Erythroblast (primary cell): ENCODE results near the gene DTHD1.

ENCODE experiments used
- DNase-seq, 2 experiments: peaks; one replicate each; lab custom pipeline; 2025; lab: John Stamatoyannopoulos, UW
- GATA1 ChIP-seq: IDR thresholded peaks from 2 replicates; pipeline ENCODE4 v1.6.1; 2011; ENCODE audit warnings: low read depth, mild to moderate bottlenecking, control low read depth, low read length, moderate library complexity
- POLR2A ChIP-seq: IDR thresholded peaks from 2 replicates; pipeline ENCODE4 v1.6.1; 2011; ENCODE audit warnings: mild to moderate bottlenecking, low read length

The DTHD1 gene

DNA sequence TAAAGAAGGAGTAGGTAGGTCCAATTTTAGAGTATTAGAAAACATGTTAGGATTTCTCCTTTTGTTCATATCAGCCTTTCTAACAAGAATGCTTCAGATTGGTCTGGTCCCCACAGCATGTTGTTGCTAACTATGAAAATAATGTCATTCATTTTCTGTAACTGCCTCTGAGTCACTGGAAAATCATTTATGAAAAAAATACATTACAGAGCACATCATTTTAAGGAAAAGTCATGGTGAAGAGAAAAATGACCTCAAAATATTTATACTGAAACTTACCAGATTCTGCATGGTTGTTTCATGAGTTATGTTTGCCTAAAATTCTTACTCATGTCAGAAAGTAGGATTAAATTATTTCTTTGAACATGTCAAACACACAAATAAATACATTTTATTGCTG is 35.2 kb downstream of the DTHD1 start:
- no peak for DNase-seq

DNA sequence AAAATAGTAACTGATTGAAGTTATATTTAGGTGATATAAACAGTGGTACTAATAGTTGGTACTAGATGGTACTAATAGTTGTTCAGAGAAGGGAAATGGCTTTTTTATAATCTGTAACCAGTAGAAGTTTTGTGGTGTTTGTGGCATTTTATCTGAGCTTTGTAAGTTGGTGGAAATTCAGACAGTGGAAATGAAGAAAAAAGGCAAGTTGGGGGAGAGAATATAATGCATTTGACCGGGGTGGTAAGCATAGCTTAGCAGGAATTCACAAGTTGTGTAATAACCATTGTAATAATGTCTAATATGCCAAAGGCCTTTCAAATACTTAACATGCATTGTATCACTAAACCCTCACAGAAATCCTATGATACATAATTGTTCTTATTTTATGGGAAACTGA is 36.3 kb downstream of the DTHD1 start:
- no peak for DNase-seq
- TF ChIP-seq GATA1: no peak
- no peak for TF ChIP-seq POLR2A

More for the DNA sequence above, 35.2 kb downstream of the DTHD1 start:
- TF ChIP-seq GATA1 (no peak), POLR2A (no peak)

DNA sequence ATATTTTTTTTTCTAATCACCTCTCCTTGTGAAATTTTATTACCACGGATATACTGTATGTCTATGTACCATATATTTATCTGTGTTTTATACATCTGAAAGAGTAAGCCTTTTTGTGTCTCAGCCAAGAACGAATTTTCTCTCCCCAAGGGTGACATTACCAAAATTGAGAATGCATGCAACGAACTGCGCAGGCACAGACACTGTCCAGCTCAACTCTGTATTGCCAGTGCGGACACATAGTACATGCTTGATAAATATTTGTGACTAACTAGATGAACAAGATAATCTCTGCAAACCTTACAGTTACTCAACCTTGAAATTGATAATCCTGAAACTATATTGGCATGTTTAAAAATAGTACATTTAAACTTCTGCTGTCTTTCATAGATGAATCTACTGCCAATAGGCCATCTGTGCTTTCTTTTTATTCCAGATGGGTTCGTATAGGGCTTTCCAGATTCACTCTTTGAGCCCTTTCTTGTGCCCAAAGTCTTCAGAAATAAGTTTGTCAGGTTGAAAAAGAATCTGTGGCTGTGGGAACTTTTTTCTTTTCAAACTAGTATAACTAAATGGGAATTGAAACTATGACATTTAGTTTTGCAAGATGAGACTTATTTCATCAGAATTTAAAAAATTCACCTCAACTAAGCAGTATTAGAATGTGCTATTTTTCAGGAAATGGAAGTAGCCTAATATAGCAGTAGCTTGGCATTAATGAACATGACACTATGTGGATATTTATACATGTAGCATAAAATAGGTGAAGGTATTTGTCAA is 38.9 kb downstream of the DTHD1 start:
- no peak for DNase-seq

DNA sequence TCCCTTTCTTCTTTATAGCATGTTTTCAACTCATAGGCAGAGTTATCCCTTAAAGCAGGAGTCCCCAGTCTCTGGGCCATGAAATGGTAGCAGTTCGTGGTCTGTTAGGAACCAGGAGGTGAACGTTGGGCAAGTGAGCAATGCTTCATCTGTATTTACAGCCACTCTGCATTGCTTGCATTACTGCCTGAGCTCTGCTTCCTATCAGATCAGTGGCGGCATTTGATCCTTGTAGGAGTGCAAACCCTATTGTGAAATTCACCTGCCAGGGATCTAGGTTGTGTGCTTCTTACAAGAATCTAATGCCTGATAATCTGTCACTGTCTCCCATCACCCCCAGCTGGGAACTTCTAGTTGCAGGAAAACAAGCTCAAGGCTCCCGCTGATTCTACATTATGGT is 39.8 kb downstream of the DTHD1 start:
- TF ChIP-seq GATA1: no peak
- no peak for TF ChIP-seq POLR2A
- DNase-seq: no peak

More for the DNA sequence above, 38.9 kb downstream of the DTHD1 start:
- no peak for TF ChIP-seq POLR2A
- TF ChIP-seq GATA1: no peak

DNA sequence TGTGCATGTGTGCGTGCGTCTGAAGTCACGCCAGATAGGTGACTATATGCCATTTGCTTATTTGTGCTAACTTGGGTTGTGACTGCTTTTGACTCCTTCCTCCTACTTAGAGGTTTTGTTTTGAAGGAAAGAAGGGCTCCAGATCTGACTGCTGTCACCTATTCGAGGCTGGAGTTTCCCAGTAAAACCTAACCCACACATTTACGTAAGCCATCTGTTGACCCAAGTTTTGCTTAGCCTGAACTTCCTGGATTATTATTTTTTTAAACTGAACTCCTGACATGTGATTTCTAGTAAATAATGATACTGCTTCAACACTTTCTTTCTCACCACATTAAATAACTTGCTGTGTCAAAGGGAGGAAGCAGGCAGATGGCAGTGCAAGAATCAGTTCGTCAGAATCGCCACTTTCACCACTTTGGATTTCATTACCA is 41.5 kb downstream of the DTHD1 start:
- TF ChIP-seq POLR2A (no peak), GATA1 (no peak)
- DNase-seq: no peak

DNA sequence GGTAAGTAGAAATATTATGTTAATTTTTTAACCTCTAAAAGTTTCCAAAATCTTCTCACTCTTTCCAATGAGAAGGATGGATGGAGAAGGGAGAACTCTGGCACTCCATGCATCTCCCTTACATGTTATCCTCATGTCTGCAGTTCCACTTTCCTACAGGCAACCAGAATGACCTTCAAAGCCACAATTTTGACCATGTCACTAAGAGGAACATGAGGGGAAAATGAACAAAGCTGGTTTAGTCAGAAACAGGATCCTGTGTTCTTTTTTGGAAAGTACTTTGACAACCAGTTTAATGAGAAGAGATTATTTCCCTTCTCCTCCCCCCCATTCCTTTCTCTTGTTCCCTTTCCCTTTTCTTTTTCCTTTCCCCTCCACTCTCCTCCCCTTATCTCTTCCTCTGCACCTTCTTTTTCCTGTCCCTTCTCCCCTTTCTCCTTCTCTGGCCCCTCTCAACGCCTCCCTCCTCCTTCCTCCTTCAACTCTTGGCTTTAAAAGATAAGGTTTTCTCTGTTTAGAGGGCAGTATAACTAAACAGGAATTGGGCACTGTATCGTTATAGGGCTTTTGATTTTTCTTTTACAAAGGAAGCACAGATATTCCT is 42.5 kb downstream of the DTHD1 start:
- no peak for DNase-seq
- TF ChIP-seq POLR2A: no peak
- TF ChIP-seq GATA1: no peak

DNA sequence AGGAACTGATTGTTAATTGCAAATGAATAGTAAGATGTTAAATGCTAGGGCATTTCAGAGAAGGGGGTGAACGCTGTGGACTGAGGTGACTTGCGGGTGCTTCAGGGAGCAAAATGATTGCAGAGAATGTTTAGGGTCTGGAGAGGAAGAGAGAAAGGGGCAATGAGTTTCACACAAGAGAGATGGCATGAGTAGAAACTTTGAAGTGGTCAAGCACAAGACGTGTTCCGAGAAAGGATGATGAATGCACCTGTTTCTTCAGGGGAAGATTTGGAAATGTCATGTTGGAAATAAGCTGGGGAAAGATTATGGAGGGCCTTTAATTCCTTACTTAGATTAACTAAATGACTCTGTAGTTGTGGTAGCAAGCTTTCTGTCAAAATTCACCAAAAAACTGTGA is 43.4 kb downstream of the DTHD1 start:
- no peak for TF ChIP-seq GATA1

DNA sequence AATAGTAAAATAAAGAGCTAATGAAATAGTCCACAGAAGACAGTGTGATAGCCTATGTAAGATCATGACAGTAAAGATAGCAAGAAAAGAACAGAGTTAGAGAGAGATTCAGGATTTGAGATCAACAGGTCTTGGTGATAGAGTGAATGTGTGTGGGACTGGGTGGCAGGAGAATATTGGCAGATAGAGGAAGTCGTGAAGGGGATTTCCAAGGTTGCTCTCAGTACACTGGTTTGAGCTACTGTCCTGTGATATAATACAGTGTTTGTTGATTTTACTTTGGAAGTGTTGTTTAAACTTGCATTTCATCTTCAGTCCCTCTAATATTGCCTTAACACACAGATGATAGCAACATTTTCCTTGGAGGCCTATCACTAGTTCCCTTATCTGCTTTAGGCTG is 44.1 kb downstream of the DTHD1 start:
- DNase-seq: no peak
- TF ChIP-seq POLR2A (no peak), GATA1 (no peak)

More for the DNA sequence above, 43.4 kb downstream of the DTHD1 start:
- no peak for DNase-seq

DNA sequence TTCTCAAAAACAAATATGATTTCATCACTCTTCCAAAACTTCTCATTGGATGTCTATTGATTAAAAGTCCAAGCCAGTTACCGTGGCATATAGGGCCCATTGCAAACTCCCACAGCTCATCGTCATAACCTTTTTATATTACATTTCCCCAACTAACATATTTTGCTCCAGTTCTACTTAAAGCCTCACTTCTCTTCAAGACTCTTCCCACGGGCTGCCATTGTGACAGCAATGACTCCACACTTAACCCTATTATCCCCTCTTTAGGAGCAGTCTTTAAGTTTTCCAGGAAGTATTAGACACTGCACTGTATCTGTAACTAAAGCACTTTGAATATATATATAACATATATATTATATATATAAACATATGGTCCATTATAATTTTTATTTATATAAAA is 44.5 kb downstream of the DTHD1 start:
- TF ChIP-seq POLR2A: no peak
- no peak for DNase-seq

DNA sequence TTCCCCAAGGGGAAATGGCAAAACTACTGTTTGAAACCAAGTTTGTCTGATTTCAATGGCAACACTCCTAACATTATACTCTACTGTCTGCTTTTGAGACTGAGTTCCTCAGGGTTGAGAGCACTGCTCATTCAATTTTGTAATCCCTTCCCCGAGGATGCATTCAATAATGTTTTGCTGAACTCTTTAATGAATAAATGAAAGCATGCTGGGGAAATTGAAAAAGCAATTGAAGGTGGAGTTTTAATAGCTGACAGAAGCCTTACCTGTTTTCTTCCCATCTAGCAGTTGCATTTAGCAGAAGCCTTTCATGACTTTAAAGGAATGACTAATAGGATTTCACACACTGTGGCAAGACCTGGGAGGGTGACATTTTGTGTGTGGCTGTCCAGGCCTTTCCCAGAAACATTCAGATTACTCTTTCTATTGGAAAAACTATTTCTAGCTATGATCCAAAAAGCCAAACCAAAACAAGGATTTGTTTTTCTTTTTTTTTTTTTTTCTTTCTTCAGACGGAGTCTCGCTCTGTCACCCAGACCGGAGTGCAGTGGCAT is 45.1 kb downstream of the DTHD1 start:
- no peak for TF ChIP-seq POLR2A
- TF ChIP-seq GATA1: no peak
- no peak for DNase-seq

DNA sequence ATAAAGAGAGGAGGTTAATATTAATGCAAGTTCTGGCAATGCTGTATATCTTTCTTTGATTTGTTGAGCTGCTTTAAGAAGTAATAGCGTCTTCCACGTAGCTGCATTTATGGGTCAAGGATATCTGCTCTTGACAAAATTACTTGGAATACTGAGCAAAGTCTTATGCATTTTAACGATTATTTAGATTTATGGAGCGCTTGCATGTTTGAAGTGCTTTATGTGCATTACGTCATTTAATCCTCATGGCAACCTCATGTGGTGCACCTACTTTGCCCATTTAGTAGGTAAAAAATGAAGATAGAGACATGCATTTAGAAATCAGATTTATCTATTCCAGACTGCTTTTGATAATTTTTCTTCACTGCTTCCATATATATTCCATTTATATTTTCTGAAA is 46.0 kb downstream of the DTHD1 start:
- no peak for DNase-seq
- no peak for TF ChIP-seq GATA1
- no peak for TF ChIP-seq POLR2A

DNA sequence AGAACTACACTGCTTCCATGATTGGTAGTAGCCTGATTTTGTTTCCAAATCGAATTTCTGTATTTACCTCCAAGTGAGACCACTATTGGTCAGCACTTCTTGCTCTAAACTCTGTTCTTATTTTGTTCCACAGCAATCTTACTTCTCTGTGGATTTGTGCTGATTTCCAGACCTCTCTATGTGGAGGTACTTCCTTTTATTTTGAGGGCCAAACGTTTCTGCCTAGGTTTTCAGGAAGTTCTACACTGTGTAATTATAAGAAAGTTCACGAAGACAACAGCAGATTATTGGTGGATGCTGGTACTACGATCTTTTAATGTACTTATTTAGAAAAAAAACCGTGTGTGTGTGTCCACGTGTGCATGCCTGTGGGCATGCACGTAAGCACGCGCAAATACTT is 46.7 kb downstream of the DTHD1 start:
- TF ChIP-seq POLR2A: no peak
- TF ChIP-seq GATA1: no peak
- DNase-seq: no peak

DNA sequence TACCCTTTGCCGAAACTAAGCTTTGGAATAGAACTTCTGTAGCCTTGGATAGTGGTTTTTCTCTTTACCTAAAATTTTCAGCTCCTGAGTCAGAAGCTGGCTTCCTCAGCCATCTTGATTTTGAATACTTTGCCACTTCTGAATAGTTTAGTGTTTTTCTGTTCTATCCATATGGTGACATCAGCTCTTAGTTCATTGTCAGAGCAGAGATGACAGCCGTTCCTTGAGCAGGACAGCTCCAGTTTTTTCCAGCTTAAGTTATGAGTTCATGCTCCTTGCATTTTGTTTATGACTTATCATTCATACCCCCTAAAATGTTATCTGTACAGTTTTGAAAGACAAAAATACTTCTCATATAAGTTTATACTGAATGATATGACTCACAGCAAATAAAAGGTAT is 47.8 kb downstream of the DTHD1 start:
- DNase-seq: no peak
- TF ChIP-seq GATA1: no peak
- no peak for TF ChIP-seq POLR2A

DNA sequence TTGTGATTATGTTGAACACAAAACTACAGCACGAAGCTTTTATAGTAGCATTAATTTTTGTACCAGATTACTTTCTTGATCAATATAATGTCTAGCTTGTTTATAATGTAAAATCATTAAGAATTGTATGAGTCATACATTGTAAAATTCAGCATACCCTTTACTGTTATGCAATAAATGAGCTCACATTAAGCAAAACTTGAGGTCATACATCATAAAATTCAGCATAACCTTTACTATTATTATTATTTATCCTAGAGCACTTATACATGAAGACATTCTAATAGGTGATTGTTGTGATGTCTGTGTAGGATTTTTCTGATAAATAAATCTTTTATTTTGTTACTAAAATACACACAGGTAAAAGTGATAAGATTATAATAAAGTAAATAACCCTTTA is 49.4 kb downstream of the DTHD1 start:
- TF ChIP-seq POLR2A: no peak
- TF ChIP-seq GATA1: no peak
- no peak for DNase-seq

DNA sequence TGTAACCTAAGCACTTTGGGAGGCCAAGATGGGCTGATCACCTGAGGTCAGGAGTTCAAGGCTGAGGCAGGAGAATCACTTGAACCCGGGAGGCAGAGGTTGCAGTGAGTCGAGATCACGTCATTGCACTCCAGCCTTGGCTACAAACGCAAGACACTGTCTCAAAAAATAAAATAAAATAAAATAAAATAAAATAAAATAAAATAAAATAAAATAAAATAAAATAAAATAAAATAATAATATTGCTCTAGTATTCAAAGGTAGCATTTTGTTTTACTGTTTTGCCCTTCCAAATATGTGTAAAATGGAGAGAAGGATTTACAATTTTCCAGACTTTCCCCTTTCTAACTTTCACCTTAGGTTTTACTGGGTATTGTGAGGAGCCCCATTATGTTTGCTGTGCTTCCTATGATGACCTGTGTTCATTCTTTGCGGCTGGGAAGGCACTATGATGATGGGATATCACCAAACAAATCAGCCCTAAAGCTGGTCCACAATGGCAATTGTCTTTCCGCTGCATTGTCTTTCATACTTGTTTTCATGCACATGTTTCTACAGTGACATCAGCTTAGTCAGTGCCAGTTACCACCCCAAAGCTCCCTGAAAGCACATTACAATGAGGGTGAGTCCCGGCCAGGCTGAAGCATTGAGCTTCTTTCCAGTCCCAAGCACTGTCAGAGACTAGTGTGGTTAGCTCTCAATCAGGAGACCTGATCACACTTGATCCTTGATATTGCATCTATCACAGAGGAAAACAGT is 50.8 kb downstream of the DTHD1 start:
- DNase-seq: no peak
- TF ChIP-seq GATA1: no peak
- TF ChIP-seq POLR2A: no peak
